HepG2 (cell line): ENCODE results near the gene ZNF764. TPM values are rescaled to one million over a fixed set of nuclear protein-coding genes. Genes with fewer than 3 reads are reported as not detected.
A peak's percentile ranks its signal among the peaks of the same experiment; 100 is the strongest.

Experiments used
- ADNP ChIP-seq: sonication (generic); formaldehyde crosslinking; IDR thresholded peaks from 2 replicates; pipeline ENCODE4 v1.4.0; 2020; ENCODE audit warnings: missing genetic modification reagents
- CBFB ChIP-seq: sonication (generic); formaldehyde crosslinking; IDR thresholded peaks from 2 replicates; pipeline ENCODE4 v1.4.0; 2020; ENCODE audit warnings: missing genetic modification reagents
- CREM ChIP-seq, 2 experiments: sonication (generic) in 1 of 2; formaldehyde crosslinking in 1 of 2; IDR thresholded peaks; 2 replicates each; pipeline versions ENCODE4 v1.4.0 to v1.6.1; 2016 to 2020; ENCODE audit warnings: antibody characterized with exemption in 1 of 2, mild to moderate bottlenecking in 1 of 2, missing genetic modification reagents in 1 of 2
- GATAD2A ChIP-seq: IDR thresholded peaks from 2 replicates; pipeline ENCODE4 v1.6.1; 2016
- GTF2F1 ChIP-seq: fragments of 150-350 bp; IDR thresholded peaks from 2 replicates; pipeline ENCODE4 v1.6.1; 2014; ENCODE audit warnings: low read length
- HES4 ChIP-seq: sonication (generic); formaldehyde crosslinking; IDR thresholded peaks from 2 replicates; pipeline ENCODE4 v1.9.0; 2021; ENCODE audit warnings: mild to moderate bottlenecking, missing genetic modification reagents, borderline replicate concordance
- HNRNPUL1 ChIP-seq: fragments of 200-400 bp; formaldehyde crosslinking; IDR thresholded peaks from 2 replicates; pipeline ENCODE4 v1.6.1; 2017; ENCODE audit warnings: low read depth, mild to moderate bottlenecking, low read length, moderate library complexity
- MAFG ChIP-seq: sonication (generic); formaldehyde crosslinking; IDR thresholded peaks from 2 replicates; pipeline ENCODE4 v1.5.1; 2020; ENCODE audit warnings: mild to moderate bottlenecking, missing genetic modification reagents
- MXI1 ChIP-seq: IDR thresholded peaks from 3 replicates; pipeline ENCODE4 v1.6.1; 2012; ENCODE audit warnings: low read depth, low read length, inconsistent platforms, borderline replicate concordance
- NFATC3 ChIP-seq: sonication (generic); formaldehyde crosslinking; IDR thresholded peaks from 2 replicates; pipeline ENCODE4 v1.5.1; 2020; ENCODE audit warnings: mild to moderate bottlenecking, missing genetic modification reagents
- NFIC ChIP-seq: IDR thresholded peaks from 2 replicates; pipeline ENCODE4 v1.6.1; 2012; ENCODE audit warnings: mild to moderate bottlenecking, low read length, inconsistent platforms
- PAX8 ChIP-seq: sonication (generic); formaldehyde crosslinking; IDR thresholded peaks from 2 replicates; pipeline ENCODE4 v1.8.0; 2022; ENCODE audit warnings: mild to moderate bottlenecking, missing genetic modification reagents, borderline replicate concordance
- SMAD1 ChIP-seq: sonication (generic); formaldehyde crosslinking; IDR thresholded peaks from 2 replicates; pipeline ENCODE4 v1.4.0; 2020; ENCODE audit warnings: missing genetic modification reagents, low read depth, mild to moderate bottlenecking, borderline replicate concordance
- SNAPC5 ChIP-seq: sonication (generic); formaldehyde crosslinking; IDR thresholded peaks from 2 replicates; pipeline ENCODE4 v1.8.1; 2023; ENCODE audit warnings: mild to moderate bottlenecking, missing genetic modification reagents, borderline replicate concordance
- SP140L ChIP-seq: sonication (generic); formaldehyde crosslinking; IDR thresholded peaks from 2 replicates; pipeline ENCODE4 v1.4.0; 2020; ENCODE audit warnings: missing genetic modification reagents, borderline replicate concordance
- XRCC5 ChIP-seq: fragments of 200-400 bp; formaldehyde crosslinking; optimal IDR thresholded peaks from 2 replicates; pipeline ENCODE3; 2017; ENCODE audit warnings: mild to moderate bottlenecking, low read length
- YEATS4 ChIP-seq: sonication (generic); formaldehyde crosslinking; IDR thresholded peaks from 2 replicates; pipeline ENCODE4 v1.4.0; 2020; ENCODE audit warnings: missing genetic modification reagents, borderline replicate concordance
- ZFAT ChIP-seq: sonication (generic); formaldehyde crosslinking; conservative IDR thresholded peaks from 2 replicates; pipeline ENCODE4 v1.8.1; 2023; ENCODE audit warnings: missing genetic modification reagents, inconsistent platforms
- ZNF124 ChIP-seq: sonication (generic); formaldehyde crosslinking; IDR thresholded peaks from 2 replicates; pipeline ENCODE4 v1.4.0; 2020; ENCODE audit warnings: missing genetic modification reagents
- ZNF17 ChIP-seq: sonication (generic); formaldehyde crosslinking; IDR thresholded peaks from 2 replicates; pipeline ENCODE4 v1.5.0; 2020; ENCODE audit warnings: mild to moderate bottlenecking, missing genetic modification reagents
- ZNF337 ChIP-seq: sonication (generic); formaldehyde crosslinking; IDR thresholded peaks from 2 replicates; pipeline ENCODE4 v1.5.1; 2020; ENCODE audit warnings: missing genetic modification reagents, low read depth, mild to moderate bottlenecking, borderline replicate concordance
- ZNF792 ChIP-seq: IDR thresholded peaks from 2 replicates; pipeline ENCODE4 v1.6.1; 2016
- ZNF878 ChIP-seq: sonication (generic); formaldehyde crosslinking; IDR thresholded peaks from 2 replicates; pipeline ENCODE4 v1.8.1; 2023; ENCODE audit warnings: mild to moderate bottlenecking, missing genetic modification reagents, moderate library complexity
- polyA plus RNA-seq, 8 experiments: library from polyadenylated mRNA; depleted of rRNA in 3 of 8; stranded (reverse) in 7 of 8; unstranded in 1 of 8; fragments of >200 nt; fragmentation: Illumina TruSeq in 4 of 8; extraction: Trizol in 4 of 8; gene quantifications; 2 replicates each; pipeline versions ENCODE4 v1.2.1 to v1.2.3, GENCODE V29; 2011 to 2016; ENCODE audit warnings: low read depth in 4 of 8, missing spikeins in 1 of 8, mixed read lengths in 1 of 8; ENCODE audit not compliant: insufficient read depth in 1 of 8
- total RNA-seq, 5 experiments: library from RNA; depleted of rRNA; stranded (reverse); fragments of >200 nt; fragmentation: Illumina TruSeq; extraction: Trizol; gene quantifications; 2 replicates each; pipeline ENCODE4 v1.2.3, GENCODE V29; 2016; ENCODE audit warnings: low read depth in 1 of 5
- TF ChIP-seq, protein P1 (sequence below): sonication (generic); formaldehyde crosslinking; IDR thresholded peaks from 2 replicates; pipeline ENCODE4 v1.5.1; 2020; ENCODE audit warnings: mild to moderate bottlenecking, moderate library complexity, missing genetic modification reagents
- TF ChIP-seq, protein P2 (sequence below): sonication (generic); formaldehyde crosslinking; IDR thresholded peaks from 2 replicates; pipeline ENCODE4 v1.4.0; 2020; ENCODE audit warnings: missing genetic modification reagents
- TF ChIP-seq, protein P3 (sequence below): sonication (generic); formaldehyde crosslinking; IDR thresholded peaks from 2 replicates; pipeline ENCODE4 v1.8.0; 2022; ENCODE audit warnings: low read depth, missing genetic modification reagents
- TF ChIP-seq, protein P4 (sequence below): IDR thresholded peaks from 2 replicates; pipeline ENCODE4 v1.6.1; 2016

Gene ZNF764
- total and polyA plus RNA-seq, 2 of the 13 experiments (the other 11 are each of a cell fraction or from before 2014, with no cell fraction given): 4.1 to 9.1 TPM

DNA sequence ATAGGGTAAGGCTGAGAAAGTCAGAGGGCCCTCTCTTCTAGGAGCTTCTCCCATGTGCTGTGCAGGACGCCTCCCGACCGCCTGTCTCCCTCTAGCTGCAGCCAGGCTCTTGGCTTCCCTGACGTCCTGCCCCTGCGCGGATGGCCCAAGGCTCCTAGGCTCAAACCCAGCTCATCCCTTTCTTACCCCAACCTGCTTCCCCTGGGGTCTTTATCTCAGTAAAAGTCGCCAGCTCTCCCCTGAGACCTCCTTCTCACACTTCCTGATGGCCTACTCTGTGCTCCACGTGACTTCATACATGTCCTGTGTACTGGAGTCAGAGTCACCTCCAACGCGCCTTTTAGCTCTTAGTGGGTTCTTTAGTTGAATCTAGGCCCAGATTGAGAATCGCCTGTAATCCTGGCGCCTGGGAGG lies 22.4 kb downstream of the ZNF764 start (continued):
- no peak for TF ChIP-seq ADNP (CRISPR knock-in tag)
- no peak for TF ChIP-seq XRCC5
- no peak for TF ChIP-seq MAFG (CRISPR knock-in tag)
- TF ChIP-seq ZNF792 (CRISPR knock-in tag): peak; percentile 87; the same call in 1 of the 2 replicates
- TF ChIP-seq CREM (IDR thresholded peaks at IDR 0.05): no peak
- TF ChIP-seq CREM (CRISPR knock-in tag; IDR thresholded peaks at IDR 0.05): no peak
- peak; percentile 73; the same call in 1 of the 2 replicates for TF ChIP-seq ZNF124 (CRISPR knock-in tag)
- TF ChIP-seq SMAD1 (CRISPR knock-in tag): no peak; the same call in 1 of the 2 replicates
- no peak; the same call in 1 of the 2 replicates for TF ChIP-seq YEATS4 (CRISPR knock-in tag)
- TF ChIP-seq, protein P1, sequence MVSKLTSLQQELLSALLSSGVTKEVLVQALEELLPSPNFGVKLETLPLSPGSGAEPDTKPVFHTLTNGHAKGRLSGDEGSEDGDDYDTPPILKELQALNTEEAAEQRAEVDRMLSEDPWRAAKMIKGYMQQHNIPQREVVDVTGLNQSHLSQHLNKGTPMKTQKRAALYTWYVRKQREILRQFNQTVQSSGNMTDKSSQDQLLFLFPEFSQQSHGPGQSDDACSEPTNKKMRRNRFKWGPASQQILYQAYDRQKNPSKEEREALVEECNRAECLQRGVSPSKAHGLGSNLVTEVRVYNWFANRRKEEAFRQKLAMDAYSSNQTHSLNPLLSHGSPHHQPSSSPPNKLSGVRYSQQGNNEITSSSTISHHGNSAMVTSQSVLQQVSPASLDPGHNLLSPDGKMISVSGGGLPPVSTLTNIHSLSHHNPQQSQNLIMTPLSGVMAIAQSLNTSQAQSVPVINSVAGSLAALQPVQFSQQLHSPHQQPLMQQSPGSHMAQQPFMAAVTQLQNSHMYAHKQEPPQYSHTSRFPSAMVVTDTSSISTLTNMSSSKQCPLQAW: no peak
- TF ChIP-seq SNAPC5 (CRISPR knock-in tag): no peak
- TF ChIP-seq ZNF17: no peak
- peak; percentile 55 for TF ChIP-seq GATAD2A (CRISPR knock-in tag)
- TF ChIP-seq NFATC3 (CRISPR knock-in tag): no peak
- TF ChIP-seq, protein P2, sequence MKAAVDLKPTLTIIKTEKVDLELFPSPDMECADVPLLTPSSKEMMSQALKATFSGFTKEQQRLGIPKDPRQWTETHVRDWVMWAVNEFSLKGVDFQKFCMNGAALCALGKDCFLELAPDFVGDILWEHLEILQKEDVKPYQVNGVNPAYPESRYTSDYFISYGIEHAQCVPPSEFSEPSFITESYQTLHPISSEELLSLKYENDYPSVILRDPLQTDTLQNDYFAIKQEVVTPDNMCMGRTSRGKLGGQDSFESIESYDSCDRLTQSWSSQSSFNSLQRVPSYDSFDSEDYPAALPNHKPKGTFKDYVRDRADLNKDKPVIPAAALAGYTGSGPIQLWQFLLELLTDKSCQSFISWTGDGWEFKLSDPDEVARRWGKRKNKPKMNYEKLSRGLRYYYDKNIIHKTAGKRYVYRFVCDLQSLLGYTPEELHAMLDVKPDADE (CRISPR knock-in tag): peak; percentile 61; the same call in 1 of the 2 replicates
- TF ChIP-seq PAX8 (CRISPR knock-in tag): no peak
- TF ChIP-seq MXI1: peak; percentile 87; the same call in 2 of the 3 replicates
- TF ChIP-seq, protein P3, sequence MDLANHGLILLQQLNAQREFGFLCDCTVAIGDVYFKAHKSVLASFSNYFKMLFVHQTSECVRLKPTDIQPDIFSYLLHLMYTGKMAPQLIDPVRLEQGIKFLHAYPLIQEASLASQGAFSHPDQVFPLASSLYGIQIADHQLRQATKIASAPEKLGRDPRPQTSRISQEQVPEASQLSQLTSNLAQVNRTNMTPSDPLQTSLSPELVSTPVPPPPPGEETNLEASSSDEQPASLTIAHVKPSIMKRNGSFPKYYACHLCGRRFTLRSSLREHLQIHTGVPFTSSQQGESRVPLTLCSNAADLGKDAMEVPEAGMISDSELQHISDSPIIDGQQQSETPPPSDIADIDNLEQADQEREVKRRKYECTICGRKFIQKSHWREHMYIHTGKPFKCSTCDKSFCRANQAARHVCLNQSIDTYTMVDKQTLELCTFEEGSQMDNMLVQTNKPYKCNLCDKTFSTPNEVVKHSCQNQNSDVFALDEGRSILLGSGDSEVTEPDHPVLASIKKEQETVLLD: no peak
- no peak for TF ChIP-seq ZNF878
- TF ChIP-seq CBFB (CRISPR knock-in tag): no peak
- TF ChIP-seq ZFAT (CRISPR knock-in tag): no peak
- no peak for TF ChIP-seq HNRNPUL1
- TF ChIP-seq NFIC: no peak
- no peak for TF ChIP-seq ZNF337
- TF ChIP-seq, protein P4, sequence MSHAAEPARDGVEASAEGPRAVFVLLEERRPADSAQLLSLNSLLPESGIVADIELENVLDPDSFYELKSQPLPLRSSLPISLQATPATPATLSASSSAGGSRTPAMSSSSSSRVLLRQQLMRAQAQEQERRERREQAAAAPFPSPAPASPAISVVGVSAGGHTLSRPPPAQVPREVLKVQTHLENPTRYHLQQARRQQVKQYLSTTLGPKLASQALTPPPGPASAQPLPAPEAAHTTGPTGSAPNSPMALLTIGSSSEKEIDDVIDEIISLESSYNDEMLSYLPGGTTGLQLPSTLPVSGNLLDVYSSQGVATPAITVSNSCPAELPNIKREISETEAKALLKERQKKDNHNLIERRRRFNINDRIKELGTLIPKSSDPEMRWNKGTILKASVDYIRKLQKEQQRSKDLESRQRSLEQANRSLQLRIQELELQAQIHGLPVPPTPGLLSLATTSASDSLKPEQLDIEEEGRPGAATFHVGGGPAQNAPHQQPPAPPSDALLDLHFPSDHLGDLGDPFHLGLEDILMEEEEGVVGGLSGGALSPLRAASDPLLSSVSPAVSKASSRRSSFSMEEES: no peak; the same call in 1 of the 2 replicates
- TF ChIP-seq HES4: peak; percentile 77
- TF ChIP-seq GTF2F1: no peak
- no peak for TF ChIP-seq SP140L
